H1 (cell line): ENCODE results near the gene FBXW5. TPM values are rescaled to one million over a fixed set of nuclear protein-coding genes. Genes with fewer than 3 reads are reported as not detected.

ENCODE experiments used
- CTCF ChIA-PET: fragments of 300-600 bp; sonication (Branson Sonifier 250); formaldehyde crosslinking; loops from one replicate; lab custom pipeline; 2021; ENCODE audit not compliant: partially characterized antibody; lab: Charles Lee
- POLR2A ChIA-PET: fragments of 300-600 bp; sonication (Branson Sonifier 250); formaldehyde crosslinking; loops from one replicate; lab custom pipeline; 2021; ENCODE audit warnings: inconsistent platforms; ENCODE audit not compliant: partially characterized antibody; lab: Charles Lee
- DNase-seq, 2 experiments: peaks; one replicate each; pipeline versions ENCODE4 v3.0.0 to v3.0.0-alpha.2; 2010 to 2022; ENCODE audit warnings: low spot score in 2 of 2, low read depth in 1 of 2, mixed read lengths in 1 of 2
- FAIRE-seq: peaks from 2 replicates; lab custom pipeline; 2011; peaks lifted over from hg19 to GRCh38; lab: Jason Lieb, UNC
- H2AFZ ChIP-seq: 2 replicates; pipeline ENCODE4 v1.8.1; 2012; ENCODE audit warnings: low read length, inconsistent platforms
- H2AK5ac ChIP-seq: 2 replicates; pipeline ENCODE4 v1.6.1; 2013; ENCODE audit warnings: low read depth, low read length
- H2BK120ac ChIP-seq: replicated peaks from 2 replicates; pipeline ENCODE3; 2013; ENCODE audit warnings: low read depth, low read length, inconsistent platforms
- H2BK12ac ChIP-seq: 2 replicates; pipeline ENCODE4 v1.6.1; 2013; ENCODE audit warnings: low read depth, low read length
- H2BK15ac ChIP-seq: 2 replicates; pipeline ENCODE4 v1.6.1; 2013; ENCODE audit warnings: low read length
- H2BK20ac ChIP-seq: 2 replicates; pipeline ENCODE4 v1.6.1; 2013; ENCODE audit warnings: low read length
- H2BK5ac ChIP-seq: 2 replicates; pipeline ENCODE4 v1.6.1; 2013; ENCODE audit warnings: low read depth, low read length
- H3K14ac ChIP-seq: 2 replicates; pipeline ENCODE4 v1.6.1; 2013; ENCODE audit warnings: inconsistent platforms; ENCODE audit not compliant: insufficient read length
- H3K18ac ChIP-seq: 2 replicates; pipeline ENCODE4 v1.6.1; 2013; ENCODE audit warnings: low read length; ENCODE audit errors: extremely low read depth
- H3K23ac ChIP-seq: 2 replicates; pipeline ENCODE4 v1.6.1; 2013; ENCODE audit warnings: inconsistent platforms; ENCODE audit not compliant: insufficient read length
- H3K23me2 ChIP-seq: 2 replicates; pipeline ENCODE4 v1.6.1; 2013; ENCODE audit warnings: low read depth, low read length
- H3K27ac ChIP-seq: 2 replicates; pipeline ENCODE4 v1.6.1; 2011; ENCODE audit warnings: low read depth, low read length, inconsistent platforms
- H3K27me3 ChIP-seq, 4 experiments: replicated peaks in 1 of 4; 1 replicate in 1 of 4; 2 replicates in 3 of 4; pipeline versions ENCODE4 v1.6.1 to v1.8.1; 2011 to 2013; ENCODE audit warnings: low read length in 3 of 4, mild to moderate bottlenecking in 3 of 4, inconsistent platforms in 2 of 4, mixed read lengths in 2 of 4, moderate library complexity in 1 of 4; ENCODE audit not compliant: control insufficient read depth in 3 of 4, insufficient read depth in 3 of 4; ENCODE audit errors: extremely low read depth in 1 of 4
- H3K36me3 ChIP-seq, 4 experiments: 2 replicates each; pipeline versions ENCODE4 v1.6.1 to v1.8.1; 2011 to 2013; ENCODE audit warnings: mild to moderate bottlenecking in 4 of 4, low read length in 3 of 4, moderate library complexity in 2 of 4, control low read depth in 1 of 4, inconsistent platforms in 1 of 4; ENCODE audit not compliant: insufficient read depth in 4 of 4, control insufficient read depth in 2 of 4
- H3K4ac ChIP-seq: replicated peaks from 2 replicates; pipeline ENCODE3; 2013; ENCODE audit warnings: low read length, low read depth, mixed read lengths, inconsistent platforms; ENCODE audit not compliant: insufficient read length
- H3K4me1 ChIP-seq, 4 experiments: replicated peaks in 1 of 4; 1 replicate in 1 of 4; 2 replicates in 3 of 4; pipeline versions ENCODE4 v1.6.1 to v1.8.1; 2011 to 2013; ENCODE audit warnings: low read length in 3 of 4, inconsistent platforms in 2 of 4, mixed read lengths in 1 of 4; ENCODE audit not compliant: insufficient read depth in 4 of 4, control insufficient read depth in 3 of 4
- H3K4me2 ChIP-seq, 2 experiments: 2 replicates each; pipeline versions ENCODE4 v1.6.1 to v1.8.1; 2011 to 2013; ENCODE audit warnings: low read depth in 2 of 2, low read length in 2 of 2, control low read depth in 1 of 2, inconsistent platforms in 1 of 2, mild to moderate bottlenecking in 1 of 2; ENCODE audit not compliant: insufficient read depth in 1 of 2
- H3K4me3 ChIP-seq, 4 experiments: fragments of 200-600, 300-600 bp in 1 of 4; sonication (generic), shearing (Covaris generic), sonication (Bioruptor Twin) in 1 of 4; 2 replicates each; pipeline versions ENCODE4 v1.5.1 to v1.8.1; 2011 to 2016; ENCODE audit warnings: low read length in 4 of 4, low read depth in 3 of 4, control low read depth in 2 of 4, inconsistent platforms in 2 of 4, mild to moderate bottlenecking in 2 of 4, mixed read lengths in 1 of 4, moderate library complexity in 1 of 4; ENCODE audit not compliant: insufficient read depth in 2 of 4; ENCODE audit errors: extremely low read depth in 1 of 4
- H3K56ac ChIP-seq: replicated peaks from 2 replicates; pipeline ENCODE3; 2013; ENCODE audit warnings: low read depth, mild to moderate bottlenecking, mixed read lengths, low read length, inconsistent platforms; ENCODE audit not compliant: insufficient read length
- H3K79me1 ChIP-seq: 2 replicates; pipeline ENCODE4 v1.6.1; 2013; ENCODE audit warnings: low read depth, low read length, control low read depth
- H3K79me2 ChIP-seq, 2 experiments: 2 replicates each; pipeline versions ENCODE4 v1.6.1 to v1.8.1; 2012 to 2013; ENCODE audit warnings: low read length in 2 of 2, mild to moderate bottlenecking in 2 of 2, inconsistent platforms in 1 of 2; ENCODE audit not compliant: insufficient read depth in 2 of 2, control insufficient read depth in 1 of 2
- H3K9ac ChIP-seq, 4 experiments: replicated peaks in 1 of 4; 1 replicate in 1 of 4; 2 replicates in 3 of 4; pipeline versions ENCODE4 v1.6.1 to v1.8.1; 2011 to 2013; ENCODE audit warnings: low read depth in 3 of 4, low read length in 3 of 4, control low read depth in 2 of 4, mild to moderate bottlenecking in 2 of 4, moderate library complexity in 2 of 4, inconsistent platforms in 1 of 4; ENCODE audit errors: extremely low read depth in 1 of 4
- H3K9me3 ChIP-seq, 2 experiments: 2 replicates each; pipeline versions ENCODE4 v1.6.1 to v1.8.1; 2012 to 2013; ENCODE audit warnings: mild to moderate bottlenecking in 2 of 2, moderate library complexity in 2 of 2, control low read depth in 1 of 2, inconsistent platforms in 1 of 2, low read depth in 1 of 2, low read length in 1 of 2, mixed read lengths in 1 of 2; ENCODE audit not compliant: insufficient read depth in 2 of 2
- H4K20me1 ChIP-seq, 2 experiments: replicated peaks in 1 of 2; 2 replicates each; pipeline versions ENCODE3 to v1.8.1; 2011 to 2013; ENCODE audit warnings: inconsistent platforms in 2 of 2, low read length in 2 of 2, mild to moderate bottlenecking in 1 of 2; ENCODE audit not compliant: insufficient read depth in 2 of 2, control insufficient read depth in 1 of 2
- H4K5ac ChIP-seq: 2 replicates; pipeline ENCODE4 v1.6.1; 2013; ENCODE audit warnings: low read length, low read depth, mixed read lengths, inconsistent platforms; ENCODE audit not compliant: insufficient read length
- H4K8ac ChIP-seq: 2 replicates; pipeline ENCODE4 v1.8.0; 2013; ENCODE audit warnings: mild to moderate bottlenecking, moderate library complexity, low read length, inconsistent platforms; ENCODE audit not compliant: insufficient read depth; ENCODE audit errors: extremely low read depth
- H4K91ac ChIP-seq: replicated peaks from 2 replicates; pipeline ENCODE3; 2013; ENCODE audit warnings: low read length, mixed read lengths, inconsistent platforms; ENCODE audit not compliant: insufficient read length
- GTF2F1 ChIP-seq: IDR thresholded peaks from 2 replicates; pipeline ENCODE4 v1.6.1; 2012; ENCODE audit warnings: low read depth, low read length, improper control_type of control experiment, borderline replicate concordance
- JUN ChIP-seq: IDR thresholded peaks from 2 replicates; pipeline ENCODE4 v1.6.1; 2011; ENCODE audit warnings: low read depth, mild to moderate bottlenecking, improper control_type of control experiment, low read length
- NRF1 ChIP-seq: IDR thresholded peaks from 2 replicates; pipeline ENCODE4 v1.6.1; 2011; ENCODE audit warnings: mild to moderate bottlenecking, low read depth, low read length, improper control_type of control experiment
- TBP ChIP-seq: IDR thresholded peaks from 2 replicates; pipeline ENCODE4 v1.6.1; 2011; ENCODE audit warnings: low read depth, low read length, improper control_type of control experiment
- TCF12 ChIP-seq: IDR thresholded peaks from 2 replicates; pipeline ENCODE4 v1.6.1; 2011; ENCODE audit warnings: low read depth, mild to moderate bottlenecking, low read length
- YY1 ChIP-seq: IDR thresholded peaks from 2 replicates; pipeline ENCODE4 v1.6.1; 2011; ENCODE audit warnings: low read depth, mild to moderate bottlenecking, low read length
- whole genome bisulfite sequencing, 2 experiments: shearing (Covaris generic) in 1 of 2; methylation state at CpG; one replicate each; pipeline versions ENCODE4 v1.1.6 to v1.1.7; 2013 to 2015; ENCODE audit warnings: low lambda C conversion rate in 2 of 2, mixed read lengths in 2 of 2, inconsistent platforms in 1 of 2, low coverage in 1 of 2, missing lambda C conversion rate in 1 of 2; ENCODE audit not compliant: insufficient replicate concordance in 2 of 2, insufficient coverage in 1 of 2, insufficient read length in 1 of 2; ENCODE audit errors: extremely low coverage in 1 of 2, missing lambda C conversion rate in 1 of 2; 5-methylcytosine and 5-hydroxymethylcytosine counted together
- polyA plus RNA-seq, 7 experiments: library from polyadenylated mRNA; depleted of rRNA in 3 of 7; stranded (reverse) in 5 of 7; unstranded in 2 of 7; fragments of >200 nt in 5 of 7; fragments of 200-250 nt in 2 of 7; gene quantifications; 1 replicate in 5 of 7; 2 replicates in 1 of 7; 4 replicates in 1 of 7; pipeline versions ENCODE4 v1.2.1 to v1.2.3, GENCODE V29; 2011 to 2013; ENCODE audit warnings: missing spikeins in 2 of 7, mixed read lengths in 2 of 7
- total RNA-seq: library from RNA; stranded (reverse); fragmentation: NEBNext Ultra II Directional; extraction: Animal tissue kit (Norgen Biotek cat#: 25700); gene quantifications from 2 replicates; pipeline ENCODE4 v1.2.1, GENCODE V29; 2021
- TF ChIP-seq, protein P1 (sequence below): IDR thresholded peaks from 2 replicates; pipeline ENCODE4 v1.6.1; 2011; ENCODE audit warnings: low read depth, mild to moderate bottlenecking, low read length; ENCODE audit not compliant: insufficient read depth
- TF ChIP-seq, protein P2 (sequence below): IDR thresholded peaks from 2 replicates; pipeline ENCODE4 v1.6.1; 2012; ENCODE audit warnings: inconsistent platforms
- TF ChIP-seq, protein P3 (sequence below): IDR thresholded peaks from 2 replicates; pipeline ENCODE4 v1.6.1; 2012; ENCODE audit warnings: low read length, inconsistent platforms

The FBXW5 gene
- total and polyA plus RNA-seq, 2 of the 8 experiments (the other 6 are each of a cell fraction or from before 2014, with no cell fraction given) = 49.0 to 71.0 TPM

- Histone ChIP-seq H4K20me1 (peaks cover 5 to 23% of the 10 kb centered on the region in 2 experiments), H2AFZ (no peak overlapping the region), H3K27me3 (no peaks in the 10 kb centered on the region), H3K4me3 (no peak overlapping the region), H3K27ac (no peak overlapping the region), H3K36me3 (peaks cover 7 to 26% (median 23%) of the 10 kb centered on the region in 4 experiments; a peak in 6 of 8 replicates), H4K8ac (no peak overlapping the region), H4K5ac (no peak overlapping the region), H3K14ac (no peak overlapping the region), H3K9ac (no peak overlapping the region), H2BK20ac (no peak overlapping the region), H3K79me2 (peaks cover 0 to 31% of the 10 kb centered on the region in 2 experiments; a peak in 2 of 4 replicates), H3K56ac (no peak overlapping the region), H3K4me2 (no peak overlapping the region), H2BK12ac (no peak overlapping the region), H2AK5ac (no peak overlapping the region), H2BK120ac (no peak overlapping the region), H3K23ac (no peak overlapping the region), H3K4ac (no peak overlapping the region), H4K91ac (no peak overlapping the region), H2BK5ac (no peak overlapping the region), H2BK15ac (no peak overlapping the region), H3K18ac (no peak overlapping the region), H3K79me1 (peaks cover 13% of the 10 kb centered on the region), H3K23me2 (no peaks in the 10 kb centered on the region), H3K9me3 (no peaks in the 10 kb centered on the region), H3K4me1 (no peaks in the 10 kb centered on the region; a peak in 1 of 7 replicates)
- DNase-seq (no peak), FAIRE-seq (no peak)
- TF ChIP-seq, protein P1, sequence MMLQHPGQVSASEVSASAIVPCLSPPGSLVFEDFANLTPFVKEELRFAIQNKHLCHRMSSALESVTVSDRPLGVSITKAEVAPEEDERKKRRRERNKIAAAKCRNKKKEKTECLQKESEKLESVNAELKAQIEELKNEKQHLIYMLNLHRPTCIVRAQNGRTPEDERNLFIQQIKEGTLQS = no peak
- TF ChIP-seq JUN (no peak), YY1 (no peak), TCF12 (no peak), GTF2F1 (no peak), NRF1 (no peak), TBP (no peak)
- TF ChIP-seq, protein P2, sequence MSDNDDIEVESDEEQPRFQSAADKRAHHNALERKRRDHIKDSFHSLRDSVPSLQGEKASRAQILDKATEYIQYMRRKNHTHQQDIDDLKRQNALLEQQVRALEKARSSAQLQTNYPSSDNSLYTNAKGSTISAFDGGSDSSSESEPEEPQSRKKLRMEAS = no peak
- TF ChIP-seq, protein P3, sequence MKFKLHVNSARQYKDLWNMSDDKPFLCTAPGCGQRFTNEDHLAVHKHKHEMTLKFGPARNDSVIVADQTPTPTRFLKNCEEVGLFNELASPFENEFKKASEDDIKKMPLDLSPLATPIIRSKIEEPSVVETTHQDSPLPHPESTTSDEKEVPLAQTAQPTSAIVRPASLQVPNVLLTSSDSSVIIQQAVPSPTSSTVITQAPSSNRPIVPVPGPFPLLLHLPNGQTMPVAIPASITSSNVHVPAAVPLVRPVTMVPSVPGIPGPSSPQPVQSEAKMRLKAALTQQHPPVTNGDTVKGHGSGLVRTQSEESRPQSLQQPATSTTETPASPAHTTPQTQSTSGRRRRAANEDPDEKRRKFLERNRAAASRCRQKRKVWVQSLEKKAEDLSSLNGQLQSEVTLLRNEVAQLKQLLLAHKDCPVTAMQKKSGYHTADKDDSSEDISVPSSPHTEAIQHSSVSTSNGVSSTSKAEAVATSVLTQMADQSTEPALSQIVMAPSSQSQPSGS = no peak
- POLR2A ChIA-PET = interaction anchor here (1.3 to 2.0 kb wide), 2 partner anchors 14 to 39 kb away, joined by 3 to 7 read pairs; no protein-coding TSS in a partner anchor
- 88% methylated on average over 9 of the region's 9 CpGs; no CpG with 5 or more reads in 1 of the 2 experiments for WGBS, 2 experiments
- CTCF ChIA-PET = interaction anchor here (0.6 to 1.3 kb wide), 2 partner anchors 29 to 49 kb away, joined by 3 read pairs; no protein-coding TSS in a partner anchor
Observed at GRCh38 chr9:136899196-136899595, 45.3 kb downstream of the FBXW5 start.
